ENCODE results near the gene AHNAK2. TPM values are rescaled to one million over a fixed set of nuclear protein-coding genes. Genes with fewer than 3 reads are reported as not detected.

The AHNAK2 gene
- total and polyA plus RNA-seq, 2 donors (not counting 1 experiment from before 2014, with no cell fraction given) = not detected

GRCh38 chr14:105012171-105012985 lies 34.2 kb upstream of the AHNAK2 start:
- Histone ChIP-seq H3K9me3 (ENCODE audit: control extremely low read depth in 1 of 3, control insufficient read depth in 2 of 3, insufficient read depth in 1 of 3, low read length in 2 of 3) (no peaks in the 10 kb centered on the region), H3K4me1 (ENCODE audit: control insufficient read depth in 2 of 2, insufficient read depth in 2 of 2, low read length in 2 of 2) (peaks cover 6 to 7% of the 10 kb centered on the region in 2 donors), H3K9ac (ENCODE audit: low read length) (no peak overlapping the region), H4K20me1 (ENCODE audit: control insufficient read depth, insufficient read depth, low read length, poor library complexity, severe bottlenecking) (peaks cover 55% of the 10 kb centered on the region), H3K4me3 (ENCODE audit: control extremely low read depth in 1 of 5, extremely low read depth in 1 of 5, insufficient read depth in 1 of 5, low read depth in 2 of 5, low read length in 4 of 5) (no peak overlapping the region), H3K4me2 (replicated peaks; ENCODE audit: low read depth, low read length, poor library complexity, severe bottlenecking) (no peak overlapping the region), H2AFZ (ENCODE audit: insufficient read depth, low read depth, low read length, poor library complexity, severe bottlenecking) (no peak overlapping the region), H3K27ac (ENCODE audit: low read length in 2 of 2) (no peak overlapping the region), H3K27me3 (replicated peaks in 1 of 4; ENCODE audit: control extremely low read depth in 1 of 4, control insufficient read depth in 3 of 4, insufficient read depth in 4 of 4, low read length in 3 of 4) (no peaks in the 10 kb centered on the region), H3K79me2 (ENCODE audit: control insufficient read depth, insufficient read depth, low read length) (peaks cover 67% of the 10 kb centered on the region), H3K36me3 (replicated peaks in 1 of 2; ENCODE audit: control extremely low read depth in 1 of 2, control insufficient read depth in 1 of 2, extremely low read depth in 1 of 2, insufficient read depth in 2 of 2, low read length in 1 of 2) (peaks cover 0 to 19% of the 10 kb centered on the region in 2 experiments)
- 91% methylated on average over 17 of the region's 23 CpGs for WGBS (ENCODE audit: insufficient coverage)
- peaks cover 43% of the 10 kb centered on the region for H3K4me1 Mint-ChIP-seq
- DNase-seq (no peak), ATAC-seq (ENCODE audit: low read depth) (peak; percentile 31)
- no peaks in the 10 kb centered on the region for H3K9me3 Mint-ChIP-seq (ENCODE audit: insufficient read depth)
- TF ChIP-seq, protein P1, sequence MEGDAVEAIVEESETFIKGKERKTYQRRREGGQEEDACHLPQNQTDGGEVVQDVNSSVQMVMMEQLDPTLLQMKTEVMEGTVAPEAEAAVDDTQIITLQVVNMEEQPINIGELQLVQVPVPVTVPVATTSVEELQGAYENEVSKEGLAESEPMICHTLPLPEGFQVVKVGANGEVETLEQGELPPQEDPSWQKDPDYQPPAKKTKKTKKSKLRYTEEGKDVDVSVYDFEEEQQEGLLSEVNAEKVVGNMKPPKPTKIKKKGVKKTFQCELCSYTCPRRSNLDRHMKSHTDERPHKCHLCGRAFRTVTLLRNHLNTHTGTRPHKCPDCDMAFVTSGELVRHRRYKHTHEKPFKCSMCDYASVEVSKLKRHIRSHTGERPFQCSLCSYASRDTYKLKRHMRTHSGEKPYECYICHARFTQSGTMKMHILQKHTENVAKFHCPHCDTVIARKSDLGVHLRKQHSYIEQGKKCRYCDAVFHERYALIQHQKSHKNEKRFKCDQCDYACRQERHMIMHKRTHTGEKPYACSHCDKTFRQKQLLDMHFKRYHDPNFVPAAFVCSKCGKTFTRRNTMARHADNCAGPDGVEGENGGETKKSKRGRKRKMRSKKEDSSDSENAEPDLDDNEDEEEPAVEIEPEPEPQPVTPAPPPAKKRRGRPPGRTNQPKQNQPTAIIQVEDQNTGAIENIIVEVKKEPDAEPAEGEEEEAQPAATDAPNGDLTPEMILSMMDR (IDR thresholded peaks at IDR 0.05) = peak; percentile 21
- TF ChIP-seq EZH2 (IDR thresholded peaks at IDR 0.05; ENCODE audit: borderline replicate concordance, insufficient read depth, low read depth, low read length, poor library complexity, severe bottlenecking) = no peak
- CTCF ChIA-PET = interaction anchor here (0.6 to 2.4 kb wide), 9 partner anchors 13 to 1295 kb away, joined by 3 to 13 read pairs (median 3); partner anchors contain the start of gene GPR132
- H3K4me3 Mint-ChIP-seq = no peak overlapping the region
- intact Hi-C loops (cut with micrococcal nuclease) = loop anchor here (1.0 kb wide), 1 partner anchor 33 kb away; no protein-coding TSS in a partner anchor
- POLR2A ChIA-PET = interaction anchor here (0.6 to 0.8 kb wide), 3 partner anchors 17 to 302 kb away, joined by 5 read pairs; no protein-coding TSS in a partner anchor
- no peak overlapping the region for H3K27ac Mint-ChIP-seq
- no peaks in the 10 kb centered on the region for H3K27me3 Mint-ChIP-seq
